Measurements from ENCODE around the gene ACAP2.
"Not testable (repeated sequence)": the region's sequence is repeated elsewhere in the genome, so short reads cannot be mapped to it uniquely, and the experiment has no call there.

Gene ACAP2

GRCh38 chr3:195403244-195403643 is 39.6 kb downstream of the ACAP2 start:
- TF ChIP-seq, protein P1, sequence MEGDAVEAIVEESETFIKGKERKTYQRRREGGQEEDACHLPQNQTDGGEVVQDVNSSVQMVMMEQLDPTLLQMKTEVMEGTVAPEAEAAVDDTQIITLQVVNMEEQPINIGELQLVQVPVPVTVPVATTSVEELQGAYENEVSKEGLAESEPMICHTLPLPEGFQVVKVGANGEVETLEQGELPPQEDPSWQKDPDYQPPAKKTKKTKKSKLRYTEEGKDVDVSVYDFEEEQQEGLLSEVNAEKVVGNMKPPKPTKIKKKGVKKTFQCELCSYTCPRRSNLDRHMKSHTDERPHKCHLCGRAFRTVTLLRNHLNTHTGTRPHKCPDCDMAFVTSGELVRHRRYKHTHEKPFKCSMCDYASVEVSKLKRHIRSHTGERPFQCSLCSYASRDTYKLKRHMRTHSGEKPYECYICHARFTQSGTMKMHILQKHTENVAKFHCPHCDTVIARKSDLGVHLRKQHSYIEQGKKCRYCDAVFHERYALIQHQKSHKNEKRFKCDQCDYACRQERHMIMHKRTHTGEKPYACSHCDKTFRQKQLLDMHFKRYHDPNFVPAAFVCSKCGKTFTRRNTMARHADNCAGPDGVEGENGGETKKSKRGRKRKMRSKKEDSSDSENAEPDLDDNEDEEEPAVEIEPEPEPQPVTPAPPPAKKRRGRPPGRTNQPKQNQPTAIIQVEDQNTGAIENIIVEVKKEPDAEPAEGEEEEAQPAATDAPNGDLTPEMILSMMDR (conservative IDR thresholded peaks at IDR 0.05; ENCODE audit: low read depth, low read length) = no peak
- no peak overlapping the region for H3K4me3 ChIP-seq (ENCODE audit: low read length)
- no peak for DNase-seq (ENCODE audit: low read depth)

- TF ChIP-seq, protein P1 (conservative IDR thresholded peaks at IDR 0.05; ENCODE audit: low read depth, low read length) = no peak
- DNase-seq (ENCODE audit: low read depth) = no peak
- H3K4me3 ChIP-seq (ENCODE audit: low read length) = no peak overlapping the region
These were observed 40.9 kb downstream of the ACAP2 start for GRCh38 chr3:195401943-195402342.

GRCh38 chr3:195398460-195398859 is 44.4 kb downstream of the ACAP2 start:
- not testable (repeated sequence) for H3K4me3 ChIP-seq (ENCODE audit: low read length); DNase-seq (ENCODE audit: low read depth)

DNA sequence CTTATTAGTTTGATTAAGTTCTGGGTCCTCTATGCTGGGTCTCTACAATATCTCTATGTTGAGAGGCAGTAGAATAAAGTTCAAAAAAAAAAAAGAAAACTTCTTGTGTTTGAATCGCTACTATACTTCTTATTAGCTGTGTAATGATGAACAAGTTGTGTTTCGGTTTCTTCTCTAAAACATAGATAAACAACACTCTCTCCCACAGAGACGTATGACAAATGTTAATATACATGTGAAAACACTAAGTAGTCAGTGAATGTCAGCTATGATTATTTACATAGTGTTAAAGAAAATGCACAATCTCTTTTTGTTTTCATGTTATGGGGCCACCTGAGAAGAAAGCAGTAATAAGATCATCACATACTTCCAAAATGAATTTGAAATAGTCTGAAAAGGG is 45.3 kb downstream of the ACAP2 start:
- no peak for DNase-seq (ENCODE audit: low read depth)
- H3K4me3 ChIP-seq (ENCODE audit: low read length) = no peak overlapping the region
- TF ChIP-seq, protein P1 (conservative IDR thresholded peaks at IDR 0.05; ENCODE audit: low read depth, low read length) = no peak

DNA sequence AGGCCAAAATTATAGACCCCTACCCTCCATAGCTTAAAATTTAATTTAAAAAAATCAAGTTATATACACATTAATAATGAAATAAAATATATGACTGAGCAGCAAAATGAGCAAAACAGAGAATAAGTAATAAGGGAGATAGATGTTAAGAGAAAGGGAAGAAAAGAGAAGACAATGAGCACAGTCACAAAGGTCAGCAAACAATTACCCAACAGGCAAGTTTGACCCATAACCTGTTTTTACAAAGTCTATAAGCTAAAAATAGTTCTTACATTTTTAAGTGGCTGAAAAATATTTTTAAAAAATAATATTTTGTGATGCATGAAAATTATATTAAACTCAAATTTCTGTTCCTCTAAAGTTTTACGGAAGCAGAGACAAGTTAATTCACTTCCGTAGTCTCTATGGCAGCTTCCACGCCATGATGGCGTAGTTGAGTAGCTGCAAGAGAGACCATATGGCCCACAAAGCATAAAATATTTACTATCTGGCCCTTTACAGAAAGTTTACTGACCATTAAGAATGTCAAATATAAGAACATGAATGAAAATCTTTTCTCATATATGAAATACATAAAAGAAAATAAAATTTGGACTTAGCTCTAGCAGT is 47.5 kb downstream of the ACAP2 start:
- H3K4me3 ChIP-seq (ENCODE audit: low read length) = no peak overlapping the region
- DNase-seq (ENCODE audit: low read depth) = no peak
- TF ChIP-seq, protein P1 (conservative IDR thresholded peaks at IDR 0.05; ENCODE audit: low read depth, low read length) = no peak

- no peak overlapping the region for H3K4me3 ChIP-seq (ENCODE audit: low read length)
- no peak for DNase-seq (ENCODE audit: low read depth)
- TF ChIP-seq, protein P1 (conservative IDR thresholded peaks at IDR 0.05; ENCODE audit: low read depth, low read length) = no peak
These were observed 48.1 kb downstream of the ACAP2 start for GRCh38 chr3:195394700-195395099.

DNA sequence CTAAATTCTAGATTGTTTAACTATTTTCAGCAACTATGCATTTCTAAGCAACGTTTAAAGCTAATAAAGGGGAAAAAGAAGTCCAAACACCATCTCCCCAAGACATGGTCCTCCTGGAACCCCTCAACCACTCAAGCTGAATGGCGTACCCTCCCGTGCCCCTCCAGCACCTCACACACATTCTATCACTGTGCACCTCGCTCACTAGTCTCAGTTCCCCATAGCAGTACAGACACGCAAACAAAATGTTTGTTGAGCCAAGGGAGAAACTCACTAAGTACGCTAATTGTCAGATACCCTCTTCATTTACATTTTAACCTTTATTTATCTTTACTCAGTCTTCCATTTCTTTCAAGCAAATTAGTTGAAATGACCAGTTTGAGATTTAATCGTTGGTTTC is 48.8 kb downstream of the ACAP2 start:
- H3K4me3 ChIP-seq (ENCODE audit: low read length) = no peak overlapping the region
- TF ChIP-seq, protein P1 (conservative IDR thresholded peaks at IDR 0.05; ENCODE audit: low read depth, low read length) = no peak
- DNase-seq (ENCODE audit: low read depth) = no peak

Data from retinal pigment epithelial cell (primary cell).